KG1 (cell line): ENCODE results near the gene UPK1B.
"Not testable (repeated sequence)": the region's sequence is repeated elsewhere in the genome, so short reads cannot be mapped to it uniquely, and the experiment has no call there.

Experiments used
- DNase-seq: peaks from one replicate; lab custom pipeline; 2025; lab: John Stamatoyannopoulos, UW

Gene UPK1B

DNA sequence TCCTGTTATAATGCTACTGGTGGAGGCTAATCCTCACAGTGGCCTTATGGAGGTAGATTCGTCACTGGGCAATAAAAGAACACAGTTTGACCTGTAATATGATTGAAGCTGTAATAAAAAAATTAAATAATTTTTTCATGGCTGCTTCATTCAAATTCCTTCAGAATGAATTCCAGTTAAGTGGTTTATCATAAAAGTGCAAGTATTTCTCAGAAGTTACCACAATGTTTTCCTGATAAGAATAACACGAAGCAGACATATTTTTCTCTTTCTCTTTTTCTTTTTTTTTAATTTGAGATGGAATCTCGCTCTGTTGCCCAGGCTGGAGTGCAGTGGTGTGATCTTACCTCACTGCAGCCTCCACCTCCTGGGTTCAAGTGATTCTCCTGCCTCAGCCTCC is 51.7 kb downstream of the UPK1B start:
- DNase-seq = no peak

DNA sequence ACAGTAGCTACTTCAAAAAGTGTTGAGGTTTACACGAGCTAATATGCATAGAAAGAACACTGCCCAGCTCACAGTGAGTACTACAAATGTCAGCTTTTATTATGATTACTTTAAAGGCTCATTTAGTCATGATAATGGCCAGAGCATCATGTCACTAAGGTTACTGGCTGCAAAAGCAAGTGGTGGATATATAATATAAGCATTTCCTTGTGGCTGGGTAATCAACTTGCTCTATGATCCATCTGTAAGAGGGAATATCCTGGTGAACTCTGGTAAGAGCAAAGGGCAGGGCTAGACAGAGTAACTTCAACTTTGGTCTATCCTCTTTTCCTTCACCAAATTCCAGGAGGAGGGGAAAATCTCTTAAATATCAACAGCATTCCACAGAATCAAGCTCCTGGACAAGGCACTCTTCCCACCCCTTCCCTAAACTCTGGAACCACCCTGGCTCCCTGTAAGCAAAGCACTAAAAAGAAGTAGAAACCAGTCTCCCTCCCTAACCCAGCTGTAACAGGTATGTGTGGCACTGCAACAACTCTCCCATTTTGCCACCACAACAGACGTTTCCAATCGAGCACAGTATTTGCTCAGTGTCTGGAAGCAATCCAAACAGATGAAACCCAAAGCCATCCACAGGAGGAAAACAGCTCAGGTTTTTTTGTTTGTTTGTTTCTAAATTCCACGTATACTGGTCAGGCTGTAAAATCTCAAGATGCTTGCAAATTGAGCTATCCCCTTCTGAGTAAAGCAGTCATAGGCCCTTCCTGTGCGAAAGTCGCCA is 53.9 kb downstream of the UPK1B start:
- no peak for DNase-seq

DNA sequence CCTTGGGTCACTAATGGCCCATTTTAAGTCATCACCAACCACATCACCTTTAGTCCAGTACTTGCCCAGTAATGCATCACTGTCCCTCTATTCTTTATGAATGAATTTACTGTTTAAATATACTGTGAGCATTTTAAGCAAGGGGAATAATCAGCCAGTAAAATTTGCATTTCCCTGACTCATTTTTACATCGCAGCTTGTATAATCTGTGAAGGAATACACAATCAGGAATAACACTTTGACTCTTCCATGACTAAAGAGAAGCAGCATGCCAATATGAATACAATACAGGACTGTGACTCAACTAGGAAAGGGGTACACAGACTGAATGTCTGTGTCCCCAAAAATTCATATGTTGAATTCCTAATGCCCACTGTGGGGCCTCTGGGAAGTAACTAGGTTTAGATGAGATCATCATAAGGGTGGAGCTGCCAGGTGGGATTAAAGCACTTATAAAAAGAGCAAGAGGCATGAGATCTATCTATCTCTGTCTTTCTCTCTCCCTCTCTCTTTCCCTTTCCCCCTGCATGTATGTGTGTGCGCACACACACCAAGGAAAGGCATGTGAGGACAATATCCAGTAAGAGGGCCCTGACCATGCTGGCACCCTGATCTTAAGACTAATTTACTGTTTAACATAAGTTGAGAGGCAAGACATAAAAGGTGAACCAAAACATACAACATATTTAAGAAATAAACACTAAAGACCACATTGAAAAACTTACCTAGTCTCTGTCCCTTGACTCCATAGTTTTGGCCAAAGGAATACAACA is 55.2 kb downstream of the UPK1B start:
- no peak for DNase-seq

DNA sequence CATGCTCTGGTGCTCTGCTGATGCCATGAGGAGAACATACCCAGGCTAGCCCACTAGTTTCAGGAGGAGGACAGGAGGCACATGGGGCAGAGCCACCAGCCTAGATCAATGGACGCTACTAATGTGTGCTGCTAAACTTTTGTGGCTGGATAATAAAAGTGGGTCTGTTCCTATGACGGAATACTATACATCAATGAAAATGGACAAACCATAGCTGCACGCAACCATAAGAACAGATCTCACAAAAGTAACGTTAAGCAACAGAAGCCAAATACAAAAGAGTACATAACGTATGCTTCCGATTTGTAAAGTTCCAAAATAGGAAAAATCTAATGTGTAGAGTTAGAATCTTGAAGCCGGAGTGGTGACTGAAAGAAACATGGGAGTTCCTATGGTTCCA is 55.8 kb downstream of the UPK1B start:
- no peak for DNase-seq

DNA sequence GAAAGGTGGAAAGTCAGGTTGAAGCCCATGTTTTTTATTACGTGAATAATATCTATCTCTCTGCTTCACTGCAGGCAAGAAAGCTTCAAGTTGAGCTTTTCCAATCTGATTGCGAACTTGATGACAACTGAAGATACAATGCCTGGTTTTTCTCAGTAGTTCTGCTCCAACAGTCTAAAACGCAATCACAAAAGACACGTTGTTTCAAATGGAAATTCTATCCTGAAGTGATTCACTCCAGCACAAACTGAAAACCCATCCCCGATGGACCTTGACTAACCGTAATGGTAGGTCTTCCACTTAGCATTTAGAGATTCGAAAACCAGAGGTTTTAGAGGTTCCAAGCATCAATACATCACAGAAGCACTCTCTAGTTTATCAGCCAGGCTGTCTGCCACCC is 56.7 kb downstream of the UPK1B start:
- no peak for DNase-seq

DNA sequence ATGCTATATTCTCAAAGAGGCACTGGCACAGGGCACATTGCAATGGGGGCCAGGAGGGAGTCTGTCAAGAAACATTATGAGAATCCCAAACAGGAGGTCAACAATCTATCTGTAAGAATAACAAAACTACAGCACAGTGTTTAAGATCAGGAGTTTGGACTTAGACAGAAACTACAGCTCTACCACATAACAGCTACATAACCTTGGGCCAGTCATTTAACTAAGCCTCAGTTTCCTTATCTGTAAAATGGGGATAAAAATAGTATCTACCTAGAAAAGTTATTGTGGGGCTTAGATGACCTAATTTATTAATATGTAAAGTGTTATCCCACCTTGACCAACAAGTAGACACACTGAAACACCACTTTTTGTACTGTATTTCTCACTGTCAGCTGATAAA is 57.3 kb downstream of the UPK1B start:
- no peak for DNase-seq

DNA sequence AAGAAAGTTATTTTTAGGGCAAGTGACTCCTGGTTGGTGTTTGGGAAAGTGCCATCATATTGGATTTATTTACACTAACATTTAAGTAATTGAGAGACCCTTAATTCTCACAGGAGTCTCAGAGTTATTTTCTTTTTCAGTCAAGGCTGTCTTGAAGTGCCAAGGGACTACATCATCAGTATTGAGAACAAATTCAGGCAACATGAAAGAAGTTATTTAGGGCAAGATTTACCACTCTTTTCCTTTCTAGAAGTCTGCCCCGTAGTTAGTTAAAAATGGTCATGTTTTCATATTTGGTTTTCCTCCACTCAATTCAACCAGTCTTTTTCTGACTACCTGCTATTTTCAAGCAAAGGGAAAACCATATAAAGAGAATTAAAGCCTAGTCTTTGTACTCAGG is 61.2 kb downstream of the UPK1B start:
- no peak for DNase-seq

DNA sequence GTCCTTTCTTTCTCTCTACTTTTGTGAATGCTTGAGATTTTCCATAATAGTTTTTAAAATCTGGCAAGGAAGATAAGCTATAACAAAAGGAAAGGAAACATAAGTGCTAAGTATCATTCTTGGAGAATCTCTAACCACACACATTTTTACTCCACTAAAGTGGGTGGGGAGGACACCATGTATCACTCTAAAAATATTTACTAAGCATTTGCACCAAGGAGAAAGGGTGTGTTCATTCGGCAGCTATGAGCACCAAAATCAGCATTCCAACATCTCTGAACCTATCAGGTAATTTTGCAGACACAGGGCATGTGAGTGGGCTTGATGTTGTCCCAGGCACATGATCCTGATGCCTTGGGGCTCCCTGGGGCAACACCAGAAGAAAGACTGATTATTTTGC is 61.8 kb downstream of the UPK1B start:
- no peak for DNase-seq

DNA sequence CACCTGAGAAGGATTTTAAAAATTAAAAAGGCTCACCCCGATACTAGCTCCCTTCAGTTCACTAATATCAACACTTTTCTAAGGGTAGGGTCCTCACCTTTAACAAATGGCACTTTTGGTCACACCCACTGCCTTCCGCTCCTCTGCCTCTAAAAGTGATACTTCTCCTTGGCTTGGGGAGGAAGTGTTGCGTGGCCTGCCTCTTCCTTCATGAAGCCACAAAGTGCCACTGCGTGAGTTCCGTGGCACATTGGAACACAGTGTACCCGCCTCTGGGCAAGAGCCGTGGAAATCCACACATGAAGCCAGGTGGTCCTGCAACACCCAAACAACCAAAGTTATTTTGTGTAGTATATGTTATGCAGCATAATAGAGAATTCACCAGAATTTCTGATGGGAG is 63.4 kb downstream of the UPK1B start:
- DNase-seq = no peak

DNA sequence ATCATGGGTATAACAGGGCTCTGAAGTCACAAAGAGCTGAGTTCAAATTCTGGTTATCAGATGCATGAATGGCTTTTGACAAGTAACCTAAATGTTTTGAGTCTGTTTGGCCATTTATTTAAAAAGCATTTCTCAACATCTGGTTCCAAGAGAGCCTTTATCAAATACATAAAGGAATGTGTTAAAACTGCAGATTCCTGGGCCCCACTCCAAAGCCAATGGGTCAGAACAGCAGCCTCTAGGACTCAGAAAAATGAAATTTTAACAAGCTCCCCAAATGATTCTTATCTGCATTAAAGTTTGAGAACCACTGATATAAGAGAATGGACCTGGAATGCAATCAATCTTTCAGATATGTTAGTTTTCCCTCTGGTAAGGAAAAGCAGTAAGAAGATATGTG is 63.9 kb downstream of the UPK1B start:
- DNase-seq = no peak

DNA sequence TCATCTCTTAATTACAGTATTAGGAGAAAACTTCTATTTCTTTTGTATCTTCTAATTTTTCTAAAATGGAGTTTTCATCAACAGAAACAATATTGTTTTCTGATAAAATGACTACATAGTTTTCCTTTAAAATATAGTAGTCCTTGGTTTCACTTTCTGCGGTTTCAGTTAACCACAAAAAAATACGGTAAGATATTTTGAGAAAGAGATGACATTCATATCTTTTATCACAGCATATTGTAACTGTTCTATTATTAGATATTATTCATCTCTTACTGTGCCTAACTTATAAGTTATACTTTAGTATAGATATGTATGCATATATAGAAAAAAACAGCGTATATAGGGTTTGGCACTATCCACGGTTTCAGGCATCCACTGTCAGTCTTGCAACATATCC is 65.0 kb downstream of the UPK1B start:
- no peak for DNase-seq

DNA sequence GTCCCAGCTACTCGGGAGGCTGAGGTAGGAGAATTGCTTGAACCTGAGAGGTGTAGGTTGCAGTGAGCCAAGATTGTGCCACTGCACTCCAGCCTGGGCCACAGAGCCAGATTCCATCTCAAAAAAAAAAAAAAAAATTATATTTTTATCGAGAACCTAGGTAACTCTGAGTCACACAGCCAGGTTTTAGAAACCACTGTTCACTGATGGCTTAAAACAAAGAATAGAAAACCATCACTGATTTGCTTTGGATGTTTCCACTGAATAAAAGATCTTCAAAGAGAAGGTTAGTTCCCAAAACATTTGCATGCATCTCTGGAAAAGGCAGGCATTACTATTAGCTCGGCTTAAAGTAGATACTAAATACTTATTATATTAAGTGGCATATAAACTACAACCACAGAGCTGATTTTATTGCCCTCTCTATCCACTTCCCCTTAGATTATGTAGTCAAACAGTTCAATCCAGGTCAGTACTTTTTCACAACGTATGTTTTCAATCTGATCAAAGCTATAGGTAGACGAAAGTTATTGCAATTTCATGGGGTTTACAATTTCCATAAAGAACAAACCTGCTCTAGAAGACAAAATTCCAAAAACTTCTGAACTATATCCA is 65.9 kb downstream of the UPK1B start:
- DNase-seq = no peak

DNA sequence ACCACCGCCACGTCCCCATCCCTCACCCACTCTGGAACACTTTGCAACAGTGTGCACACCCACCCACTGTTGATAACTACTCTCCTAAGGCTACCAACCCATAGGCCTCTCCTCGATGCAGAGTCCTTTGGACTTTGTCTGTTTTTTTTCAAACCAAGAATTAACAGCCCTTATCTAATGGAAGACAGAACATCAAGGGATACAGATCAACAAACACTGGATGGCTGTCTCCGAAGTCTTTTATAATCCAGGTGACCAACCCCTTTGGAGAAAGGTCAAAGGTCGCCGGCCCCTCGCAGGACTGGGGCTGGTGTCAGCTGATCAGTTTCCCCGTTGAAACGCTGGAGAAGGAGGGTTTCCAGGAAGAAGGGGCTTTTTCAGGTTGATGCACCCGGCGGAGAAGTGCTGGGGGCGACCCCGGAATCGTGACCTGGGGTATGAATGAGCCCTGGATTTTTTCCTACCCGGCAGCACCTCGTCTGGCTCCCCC is 66.7 kb downstream of the UPK1B start:
- peak; percentile 62 for DNase-seq

DNA sequence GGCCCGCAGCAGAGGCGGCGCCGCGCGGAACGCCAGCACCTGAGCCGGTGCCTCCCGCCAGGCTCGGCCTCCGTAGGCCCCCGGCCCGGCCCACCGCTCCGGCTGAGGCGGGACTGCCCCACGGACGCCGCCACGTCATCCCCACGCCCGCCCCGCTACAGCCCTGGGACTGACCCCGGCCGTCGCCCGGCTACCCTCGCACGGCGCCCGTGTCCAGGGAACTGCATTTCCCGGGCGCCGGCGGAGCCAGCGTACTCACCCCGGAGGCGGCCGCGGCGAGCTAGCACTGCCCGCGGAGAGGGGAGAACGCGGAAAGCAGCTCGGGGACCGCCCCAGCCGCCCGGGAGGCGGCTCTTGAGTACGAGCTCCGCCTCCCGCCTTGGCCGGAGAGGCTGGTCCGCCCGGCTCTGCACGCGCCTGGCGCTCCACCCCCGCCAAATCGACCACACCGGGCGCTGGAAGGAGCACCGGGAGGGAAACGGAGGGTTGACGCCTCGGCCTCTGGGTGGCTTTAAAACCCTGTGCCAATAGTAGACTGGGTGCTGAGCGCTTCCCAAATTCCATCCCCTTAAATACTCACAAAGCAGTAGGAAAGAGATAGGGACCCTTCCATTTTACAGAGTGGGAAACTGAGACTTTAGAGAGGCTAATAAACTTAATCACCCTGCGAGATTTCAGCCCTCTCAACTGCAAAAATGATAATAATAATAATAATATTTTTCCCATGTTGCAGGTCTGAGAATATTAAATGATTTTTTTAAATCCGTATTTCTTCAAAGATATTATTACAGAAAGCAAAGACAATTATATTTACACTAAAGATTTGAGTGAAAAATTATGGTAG is 67.4 kb downstream of the UPK1B start, which contains the start of gene B4GALT4:
Gene B4GALT4, minus strand, starts transcription at position 288 of the 844 bp plus-strand sequence. CDS start 10,779 bp downstream, outside the sequence.
- DNase-seq = peak; percentile 64

DNA sequence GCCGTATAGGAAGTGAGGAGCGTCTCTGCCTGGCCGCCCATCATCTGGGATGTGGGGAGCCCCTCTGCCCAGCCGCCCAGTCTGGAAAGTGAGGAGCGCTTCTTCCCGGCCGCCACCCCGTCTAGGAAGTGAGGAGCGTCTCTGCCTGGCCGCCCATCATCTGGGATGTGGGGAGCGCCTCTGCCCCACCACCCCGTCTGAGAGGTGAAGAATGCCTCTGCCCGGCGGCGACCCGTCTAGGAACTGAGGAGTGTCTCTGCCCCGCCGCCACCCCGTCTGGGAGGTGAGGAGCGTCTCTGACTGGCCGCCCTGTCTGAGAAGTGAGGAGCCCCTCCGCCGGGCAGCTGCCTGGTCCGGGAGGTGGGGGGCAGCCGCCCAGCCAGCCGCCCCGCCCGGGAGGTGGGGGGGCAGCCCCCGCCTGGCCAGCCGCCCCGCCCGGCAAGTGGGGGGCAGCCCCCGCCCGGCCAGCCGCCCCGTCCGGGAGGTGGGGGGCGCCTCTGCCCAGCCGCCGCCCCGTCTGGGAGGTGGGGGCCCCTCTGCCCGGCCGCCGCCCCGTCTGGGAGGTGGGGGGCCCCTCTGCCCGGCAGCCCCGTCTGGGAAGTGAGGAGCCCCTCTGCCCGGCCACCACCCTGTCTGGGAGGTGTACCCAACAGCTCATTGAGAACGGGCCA is 69.1 kb downstream of the UPK1B start:
- DNase-seq = not testable (repeated sequence)

DNA sequence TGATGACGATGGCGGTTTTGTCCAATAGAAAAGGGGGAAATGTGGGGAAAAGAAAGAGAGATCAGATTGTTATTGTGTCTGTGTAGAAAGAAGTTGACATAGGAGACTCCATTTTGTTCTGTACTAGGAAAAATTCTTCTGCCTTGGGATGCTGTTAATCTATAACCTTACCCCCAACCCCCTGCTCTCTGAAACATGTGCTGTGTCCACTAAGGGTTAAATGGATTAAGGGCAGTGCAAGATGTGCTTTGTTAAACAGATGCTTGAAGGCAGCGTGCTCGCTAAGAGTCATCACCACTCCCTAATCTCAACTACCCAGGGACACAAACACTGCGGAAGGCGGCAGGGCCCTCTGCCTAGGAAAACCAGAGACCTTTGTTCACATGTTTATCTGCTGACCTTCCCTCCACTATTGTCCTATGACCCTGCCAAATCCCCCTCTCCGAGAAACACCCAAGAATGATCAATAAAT is 69.7 kb downstream of the UPK1B start:
- not testable (repeated sequence) for DNase-seq

DNA sequence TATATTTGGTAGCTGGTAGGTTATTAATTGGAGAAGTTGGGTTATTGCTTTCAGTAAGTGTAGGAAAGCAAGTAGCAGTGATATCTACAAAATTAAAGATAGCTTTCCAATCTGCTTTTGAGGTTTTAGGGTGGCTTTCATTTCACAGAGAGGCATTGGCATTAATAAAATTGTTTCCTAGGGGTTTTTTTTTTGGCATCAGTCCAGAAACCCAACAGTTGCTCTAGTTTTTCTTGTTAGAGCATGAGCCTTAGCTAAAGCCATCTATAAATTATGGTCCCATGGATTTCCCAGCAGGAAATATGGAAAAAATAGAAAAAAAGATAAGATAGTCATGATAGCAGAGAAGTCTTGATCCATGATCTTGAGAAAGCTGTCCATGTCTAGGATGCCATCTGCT is 70.3 kb downstream of the UPK1B start:
- no peak for DNase-seq

DNA sequence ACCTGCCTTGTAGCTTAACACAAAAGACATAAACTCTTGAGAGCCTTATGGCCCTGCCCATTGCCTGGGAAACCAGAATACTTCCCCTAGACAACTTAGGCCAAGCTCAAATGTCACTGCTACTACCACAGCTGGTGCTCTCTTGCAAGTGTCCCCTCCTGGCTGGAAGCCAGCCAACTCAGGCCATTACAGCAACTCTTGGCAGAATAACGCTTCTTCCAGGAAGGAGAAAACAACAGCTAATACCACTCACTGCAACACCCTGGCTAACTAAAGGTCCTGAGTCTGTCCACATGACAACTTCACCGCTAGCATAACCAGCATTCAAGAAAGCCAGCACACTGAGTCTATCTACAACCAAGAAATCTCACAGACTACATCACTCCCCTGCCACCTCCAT is 72.4 kb downstream of the UPK1B start:
- DNase-seq = no peak
